ENCODE data around the gene PTPRN2.

PTPRN2 gene

GRCh38 chr7:157827045-157827862, 760.4 kb downstream of the PTPRN2 start:
- DNase-seq (ENCODE audit: low read depth): no peak

- DNase-seq (ENCODE audit: low read depth): no peak
These were observed 761.1 kb downstream of the PTPRN2 start for GRCh38 chr7:157826566-157826965.

- DNase-seq (ENCODE audit: low read depth): no peak
These were observed 762.3 kb downstream of the PTPRN2 start for GRCh38 chr7:157825325-157825724.

- DNase-seq (ENCODE audit: low read depth): no peak
These were observed 762.9 kb downstream of the PTPRN2 start for GRCh38 chr7:157824819-157825121.

- no peak for DNase-seq (ENCODE audit: low read depth)
These were observed 763.4 kb downstream of the PTPRN2 start for GRCh38 chr7:157824011-157824818.

- no peak for DNase-seq (ENCODE audit: low read depth)
These were observed 765.0 kb downstream of the PTPRN2 start for GRCh38 chr7:157822688-157823031.

- no peak for DNase-seq (ENCODE audit: low read depth)
These were observed 765.5 kb downstream of the PTPRN2 start for GRCh38 chr7:157821959-157822687.

- DNase-seq (ENCODE audit: low read depth): no peak
These were observed 766.8 kb downstream of the PTPRN2 start for GRCh38 chr7:157820796-157821195.

- no peak for DNase-seq (ENCODE audit: low read depth)
These were observed 768.2 kb downstream of the PTPRN2 start for GRCh38 chr7:157819455-157819807.

GRCh38 chr7:157818701-157819454, 768.7 kb downstream of the PTPRN2 start:
- no peak for DNase-seq (ENCODE audit: low read depth)

GRCh38 chr7:157817944-157818700, 769.5 kb downstream of the PTPRN2 start:
- no peak for DNase-seq (ENCODE audit: low read depth)

- DNase-seq (ENCODE audit: low read depth): no peak
These were observed 770.2 kb downstream of the PTPRN2 start for GRCh38 chr7:157817433-157817832.

- DNase-seq (ENCODE audit: low read depth): no peak
These were observed 770.9 kb downstream of the PTPRN2 start for GRCh38 chr7:157816526-157817250.

GRCh38 chr7:157816086-157816485, 771.5 kb downstream of the PTPRN2 start:
- DNase-seq (ENCODE audit: low read depth): no peak

GRCh38 chr7:157815706-157816022, 772.0 kb downstream of the PTPRN2 start:
- DNase-seq (ENCODE audit: low read depth): no peak

GRCh38 chr7:157814931-157815705, 772.5 kb downstream of the PTPRN2 start:
- no peak for DNase-seq (ENCODE audit: low read depth)

GRCh38 chr7:157813741-157814661, 773.6 kb downstream of the PTPRN2 start:
- no peak for DNase-seq (ENCODE audit: low read depth)

GRCh38 chr7:157813053-157813452, 774.6 kb downstream of the PTPRN2 start:
- no peak for DNase-seq (ENCODE audit: low read depth)

GRCh38 chr7:157811946-157812345, 775.7 kb downstream of the PTPRN2 start:
- no peak for DNase-seq (ENCODE audit: low read depth)
